PFSK-1 (cell line): ENCODE results near the gene GLRA1.

ENCODE experiments used
- POLR2AphosphoS5 ChIP-seq: IDR thresholded peaks from 2 replicates; pipeline ENCODE4 v1.6.1; 2012; ENCODE audit warnings: low read depth, mild to moderate bottlenecking, control low read depth, low read length, moderate library complexity
- TF ChIP-seq, protein P1 (sequence below), 2 experiments: IDR thresholded peaks; 2 replicates each; pipeline versions ENCODE4 v1.6.1 to v1.8.0; 2011 to 2012; ENCODE audit warnings: low read depth in 2 of 2, low read length in 2 of 2, control low read depth in 1 of 2, inconsistent platforms in 1 of 2, mild to moderate bottlenecking in 1 of 2, moderate library complexity in 1 of 2; ENCODE audit not compliant: insufficient read depth in 1 of 2

DNA sequence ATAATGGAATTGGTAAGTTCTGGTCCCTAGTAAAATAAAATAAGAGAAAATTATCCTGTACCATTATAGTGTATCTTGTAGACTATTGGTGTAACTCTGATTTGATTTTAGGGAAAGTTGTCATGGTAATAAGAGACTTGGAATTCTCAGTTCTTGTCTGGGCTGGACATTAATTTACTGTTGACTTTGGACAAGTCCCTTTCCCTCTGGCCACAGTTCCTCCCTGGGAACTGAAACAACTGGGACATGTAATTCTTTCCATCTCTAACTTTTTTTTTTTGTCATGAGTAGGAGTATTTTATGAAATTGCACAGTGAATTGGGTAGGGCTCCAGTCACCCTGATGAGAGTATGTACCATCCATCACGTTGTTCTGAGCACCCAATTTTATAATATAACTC, 15.0 kb downstream of the GLRA1 start:
- no peak for TF ChIP-seq POLR2AphosphoS5
- TF ChIP-seq, protein P1, sequence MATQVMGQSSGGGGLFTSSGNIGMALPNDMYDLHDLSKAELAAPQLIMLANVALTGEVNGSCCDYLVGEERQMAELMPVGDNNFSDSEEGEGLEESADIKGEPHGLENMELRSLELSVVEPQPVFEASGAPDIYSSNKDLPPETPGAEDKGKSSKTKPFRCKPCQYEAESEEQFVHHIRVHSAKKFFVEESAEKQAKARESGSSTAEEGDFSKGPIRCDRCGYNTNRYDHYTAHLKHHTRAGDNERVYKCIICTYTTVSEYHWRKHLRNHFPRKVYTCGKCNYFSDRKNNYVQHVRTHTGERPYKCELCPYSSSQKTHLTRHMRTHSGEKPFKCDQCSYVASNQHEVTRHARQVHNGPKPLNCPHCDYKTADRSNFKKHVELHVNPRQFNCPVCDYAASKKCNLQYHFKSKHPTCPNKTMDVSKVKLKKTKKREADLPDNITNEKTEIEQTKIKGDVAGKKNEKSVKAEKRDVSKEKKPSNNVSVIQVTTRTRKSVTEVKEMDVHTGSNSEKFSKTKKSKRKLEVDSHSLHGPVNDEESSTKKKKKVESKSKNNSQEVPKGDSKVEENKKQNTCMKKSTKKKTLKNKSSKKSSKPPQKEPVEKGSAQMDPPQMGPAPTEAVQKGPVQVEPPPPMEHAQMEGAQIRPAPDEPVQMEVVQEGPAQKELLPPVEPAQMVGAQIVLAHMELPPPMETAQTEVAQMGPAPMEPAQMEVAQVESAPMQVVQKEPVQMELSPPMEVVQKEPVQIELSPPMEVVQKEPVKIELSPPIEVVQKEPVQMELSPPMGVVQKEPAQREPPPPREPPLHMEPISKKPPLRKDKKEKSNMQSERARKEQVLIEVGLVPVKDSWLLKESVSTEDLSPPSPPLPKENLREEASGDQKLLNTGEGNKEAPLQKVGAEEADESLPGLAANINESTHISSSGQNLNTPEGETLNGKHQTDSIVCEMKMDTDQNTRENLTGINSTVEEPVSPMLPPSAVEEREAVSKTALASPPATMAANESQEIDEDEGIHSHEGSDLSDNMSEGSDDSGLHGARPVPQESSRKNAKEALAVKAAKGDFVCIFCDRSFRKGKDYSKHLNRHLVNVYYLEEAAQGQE (IDR thresholded peaks at IDR 0.05; ENCODE audit: insufficient read depth in 1 of 2, low read depth in 2 of 2, low read length in 2 of 2) = no peak
